Measurements from ENCODE around the gene IRF6. TPM values are rescaled to one million over a fixed set of nuclear protein-coding genes. Genes with fewer than 3 reads are reported as not detected.

IRF6 gene
- total RNA-seq, 4 donors from 2014 or later, result 9.9 to 66.4 (median 52.2) TPM

- no peak overlapping the region for H3K27ac ChIP-seq
- no peaks in the 10 kb centered on the region for H3K27me3 ChIP-seq
- TF ChIP-seq CTCF (IDR thresholded peaks at IDR 0.05) (no peak), POLR2A (IDR thresholded peaks at IDR 0.05) (no peak)
- no peak overlapping the region for H3K4me3 ChIP-seq
- no peaks in the 10 kb centered on the region for H3K36me3 ChIP-seq
- no peak for DNase-seq
- no peaks in the 10 kb centered on the region for H3K9me3 ChIP-seq
- peaks cover 0 to 14% (median 2%) of the 10 kb centered on the region in 4 donors for H3K4me1 ChIP-seq
These were observed 44.8 kb downstream of the IRF6 start for GRCh38 chr1:209761011-209761635.

- peaks cover 0 to 21% (median 3%) of the 10 kb centered on the region in 4 donors for H3K4me1 ChIP-seq
- no peaks in the 10 kb centered on the region for H3K9me3 ChIP-seq
- DNase-seq, result no peak
These were observed 46.0 kb downstream of the IRF6 start for GRCh38 chr1:209759829-209760359.

GRCh38 chr1:209758400-209758799 is 47.5 kb downstream of the IRF6 start:
- Histone ChIP-seq H3K27me3 (no peaks in the 10 kb centered on the region), H3K4me1 (peaks cover 0 to 23% (median 4%) of the 10 kb centered on the region in 4 donors), H3K27ac (peak overlapping the region in 1 of 4 donors; percentile 86), H3K36me3 (no peaks in the 10 kb centered on the region), H3K9me3 (no peaks in the 10 kb centered on the region), H3K4me3 (peak overlapping the region in 3 of 4 donors; percentile 3 to 46 (median 40))
- TF ChIP-seq CTCF (IDR thresholded peaks at IDR 0.05) (no peak), POLR2A (IDR thresholded peaks at IDR 0.05) (no peak)
- DNase-seq, result no peak

More at GRCh38 chr1:209759829-209760359, 46.0 kb downstream of the IRF6 start:
- H3K4me3 ChIP-seq, result no peak overlapping the region
- H3K27ac ChIP-seq, result no peak overlapping the region
- TF ChIP-seq CTCF (IDR thresholded peaks at IDR 0.05) (no peak), POLR2A (IDR thresholded peaks at IDR 0.05) (no peak)
- H3K27me3 ChIP-seq, result no peaks in the 10 kb centered on the region
- H3K36me3 ChIP-seq, result no peaks in the 10 kb centered on the region

GRCh38 chr1:209756615-209757445 is 49.1 kb downstream of the IRF6 start:
- Histone ChIP-seq H3K4me3 (peak overlapping the region; percentile 40 to 46 (median 44)), H3K4me1 (peaks cover 0 to 23% (median 6%) of the 10 kb centered on the region in 4 donors), H3K27me3 (no peaks in the 10 kb centered on the region), H3K27ac (peak overlapping the region; percentile 63 to 86 (median 79)), H3K36me3 (no peaks in the 10 kb centered on the region), H3K9me3 (no peaks in the 10 kb centered on the region)
- TF ChIP-seq POLR2A (IDR thresholded peaks at IDR 0.05) (no peak), CTCF (IDR thresholded peaks at IDR 0.05) (no peak)
- DNase-seq, result peak in 2 of 3 donors; percentile 56 to 66

- Histone ChIP-seq H3K27ac (peak within 1 kb of the TSS; percentile 63 to 86 (median 79)), H3K36me3 (no peaks in the 10 kb centered on the region), H3K4me3 (peak within 1 kb of the TSS; percentile 40 to 46 (median 44)), H3K9me3 (no peaks in the 10 kb centered on the region), H3K27me3 (no peaks in the 10 kb centered on the region), H3K4me1 (peaks cover 0 to 27% (median 7%) of the 10 kb centered on the region in 4 donors)
- DNase-seq, result peak in 2 of 3 donors; percentile 87 to 92
- TF ChIP-seq POLR2A (IDR thresholded peaks at IDR 0.05), result no peak
These were observed 49.9 kb downstream of the IRF6 start, which contains the start of gene TRAF3IP3 for GRCh38 chr1:209755926-209756614. TSS of gene TRAF3IP3 (plus strand) at chr1:209756053. CDS start at chr1:209760040, 3,987 bp downstream.
